Middle frontal gyrus (tissue), 1 donor: Measurements from ENCODE around the gene EPHA3.

Source experiments
- DNase-seq: peaks from one replicate; pipeline ENCODE4 v3.0.0-alpha.2; 2015; ENCODE audit warnings: low spot score; ENCODE audit errors: extremely low spot score

Gene EPHA3

DNA sequence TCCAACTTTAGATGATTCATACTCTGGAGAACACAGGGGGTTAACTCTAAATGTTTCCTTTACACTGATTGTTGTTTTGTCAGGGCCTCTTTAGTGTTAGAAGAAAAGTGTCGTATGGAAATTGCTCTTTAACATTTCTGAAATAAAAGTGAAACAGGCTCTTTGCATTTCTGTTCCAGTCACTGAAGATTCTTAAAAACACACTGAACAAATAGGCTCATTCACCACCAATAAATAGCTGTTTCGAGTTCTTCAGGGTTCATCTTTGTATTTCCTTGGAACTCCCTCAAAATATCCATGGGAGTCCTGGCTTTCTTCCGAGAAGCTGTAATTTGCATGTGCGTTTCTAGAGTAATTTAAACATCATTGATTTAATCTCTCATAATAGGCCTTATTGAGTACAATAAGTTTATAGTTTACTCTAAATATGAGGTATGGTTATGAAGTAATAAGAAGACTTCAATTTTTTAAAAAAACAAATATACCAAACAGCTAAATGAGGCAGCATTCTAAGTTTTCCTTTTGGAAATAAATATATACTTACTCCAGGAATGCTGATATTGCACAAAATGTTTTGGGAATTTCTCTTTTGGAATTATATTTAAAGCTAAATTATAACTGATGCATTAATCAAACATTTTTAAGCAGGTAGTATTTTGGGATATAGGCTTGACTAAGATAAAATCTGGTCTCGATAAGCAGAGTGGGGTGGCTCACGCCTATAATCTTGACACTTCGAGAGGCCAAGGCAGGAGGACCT lies 327.4 kb downstream of the EPHA3 start:
- no peak for DNase-seq

DNA sequence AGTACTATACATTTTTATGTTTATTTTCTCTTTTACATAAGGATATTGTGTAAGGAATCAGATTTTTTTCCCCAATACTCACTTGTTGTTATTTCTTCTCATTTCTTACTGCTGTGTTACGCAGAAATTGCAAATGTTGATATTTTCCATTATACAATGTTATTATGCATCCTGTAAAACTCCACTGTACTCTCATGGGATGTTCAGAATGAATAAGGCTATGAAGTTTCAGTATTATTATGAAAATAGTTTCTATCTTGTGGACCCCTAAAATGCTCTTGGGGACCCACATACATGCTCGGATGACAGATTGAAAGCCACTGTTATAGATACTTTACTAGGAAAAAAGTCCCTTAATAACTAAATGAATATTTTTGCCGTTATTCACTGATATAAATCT lies 329.4 kb downstream of the EPHA3 start:
- no peak for DNase-seq

DNA sequence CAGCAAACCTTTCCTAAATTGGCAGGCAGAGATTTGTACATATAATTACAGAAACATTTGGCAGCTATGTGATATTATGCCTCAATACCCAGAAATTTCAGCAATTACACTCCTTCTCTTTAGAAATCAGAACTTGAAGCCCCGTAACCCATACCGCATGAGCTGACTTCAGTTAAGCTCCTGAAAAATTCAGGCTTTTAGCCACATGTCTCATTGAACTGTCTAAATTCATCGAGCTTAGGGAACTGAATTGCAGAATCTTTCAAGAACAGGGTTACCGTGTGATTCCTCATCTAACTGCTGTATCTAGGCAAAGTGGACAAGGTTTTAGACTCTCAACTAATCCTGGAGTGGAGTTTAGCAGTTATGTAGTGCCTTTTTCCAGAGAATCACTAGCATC lies 333.0 kb downstream of the EPHA3 start:
- DNase-seq, result no peak

DNA sequence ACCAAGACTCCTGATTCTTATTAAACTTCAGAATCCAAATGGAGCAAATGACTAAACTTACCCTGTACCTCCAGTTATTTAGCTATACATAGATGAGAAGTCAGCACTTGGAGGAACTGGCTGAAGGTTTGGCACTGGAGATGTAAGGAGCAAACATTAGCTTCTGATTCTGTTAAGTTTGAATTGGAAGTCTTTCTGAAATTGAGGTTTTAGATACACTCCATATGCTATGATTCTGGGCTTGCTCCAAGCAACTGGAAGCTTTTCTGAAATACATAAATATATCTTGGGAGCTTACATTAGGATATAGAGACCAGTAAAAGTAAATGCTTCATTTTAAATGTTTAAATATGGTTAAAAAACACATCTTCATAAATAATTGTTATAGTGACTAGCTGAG lies 333.7 kb downstream of the EPHA3 start:
- DNase-seq, result no peak

DNA sequence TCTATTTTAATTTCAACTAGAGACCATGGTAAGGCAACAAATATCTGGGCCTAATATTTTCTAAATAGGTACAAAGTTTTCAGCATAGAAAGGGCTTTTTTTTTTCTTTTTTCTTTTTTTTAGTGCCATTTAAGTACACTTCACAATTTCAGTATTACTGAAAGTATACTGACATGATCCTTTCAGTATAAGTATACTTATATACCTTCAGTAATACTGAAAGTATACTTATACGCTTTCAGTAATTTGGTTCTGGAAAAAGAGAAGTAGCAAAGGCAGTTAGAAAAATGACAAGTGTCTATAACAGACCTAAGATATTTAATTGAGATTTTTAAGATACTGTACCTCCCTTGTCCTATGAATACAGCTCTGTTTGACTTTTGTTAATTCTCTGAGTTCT lies 339.2 kb downstream of the EPHA3 start:
- no peak for DNase-seq

DNA sequence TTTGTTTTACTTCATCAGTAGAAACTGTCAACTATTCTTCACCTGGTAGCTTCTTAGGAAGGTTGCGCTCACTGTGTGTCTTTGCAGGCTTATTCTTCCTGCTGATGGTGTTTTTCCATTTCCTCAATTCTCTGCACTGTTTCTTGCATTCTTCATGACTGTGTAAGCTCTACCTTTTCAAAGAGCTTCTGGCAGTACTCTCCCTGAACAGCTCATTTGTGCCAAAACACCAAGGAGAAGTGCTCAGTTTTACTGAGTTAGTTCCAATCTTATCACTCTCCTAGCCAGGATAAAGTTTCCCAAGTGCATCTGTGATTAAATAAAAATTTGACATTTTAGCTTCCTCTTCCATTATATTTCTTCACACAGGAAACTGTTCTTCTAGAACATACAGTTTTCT lies 339.8 kb downstream of the EPHA3 start:
- DNase-seq, result no peak

DNA sequence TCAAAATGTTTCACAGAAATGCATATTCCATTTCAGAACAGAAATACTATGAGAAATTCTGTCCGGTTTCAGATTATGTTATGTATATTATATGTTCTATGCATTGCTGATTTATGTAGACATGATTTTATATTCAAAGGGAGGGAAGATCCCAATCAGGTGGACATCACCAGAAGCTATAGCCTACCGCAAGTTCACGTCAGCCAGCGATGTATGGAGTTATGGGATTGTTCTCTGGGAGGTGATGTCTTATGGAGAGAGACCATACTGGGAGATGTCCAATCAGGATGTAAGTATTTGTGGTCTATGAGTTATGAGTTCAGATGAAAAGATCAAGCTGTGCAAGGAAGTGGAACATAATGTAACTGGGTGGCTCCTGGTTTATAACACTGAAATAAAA lies 341.7 kb downstream of the EPHA3 start:
- DNase-seq, result no peak

DNA sequence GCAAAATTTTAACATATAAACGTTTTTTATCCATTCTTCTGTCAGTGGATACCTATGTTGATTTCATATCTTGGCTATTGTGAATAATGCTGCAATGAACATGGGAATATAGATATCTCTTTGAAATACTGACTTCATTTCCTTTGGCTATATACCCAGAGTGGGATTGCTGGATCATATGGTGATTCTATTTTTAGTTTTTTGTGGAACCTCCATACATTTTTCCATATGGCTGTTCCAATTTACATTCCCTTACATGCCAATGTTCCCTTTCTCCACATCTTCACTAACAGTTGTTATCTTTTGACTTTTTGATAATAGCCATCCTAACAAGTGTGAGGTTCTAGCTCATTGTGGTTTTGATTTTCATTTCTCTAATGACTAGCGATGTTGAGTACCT lies 344.6 kb downstream of the EPHA3 start:
- no peak for DNase-seq

DNA sequence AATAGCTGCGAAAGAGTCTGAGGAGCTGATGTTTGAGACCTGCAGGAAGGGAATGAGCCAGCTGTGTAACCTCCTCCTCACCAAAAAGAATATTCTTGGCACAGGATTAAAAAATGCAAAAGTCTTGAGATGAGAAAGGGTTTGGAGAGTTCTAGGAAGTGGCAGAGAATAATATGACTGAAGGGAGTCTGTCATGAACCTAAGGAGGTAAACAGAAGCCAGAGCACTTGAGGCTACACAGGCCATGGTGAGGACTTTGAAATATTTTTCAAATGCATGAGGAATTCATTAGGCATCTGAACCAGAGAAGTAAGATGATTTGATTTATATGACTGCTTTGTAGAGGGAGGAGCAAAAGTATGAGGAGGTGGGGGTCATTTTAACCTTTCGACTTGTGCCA lies 347.8 kb downstream of the EPHA3 start:
- DNase-seq, result no peak

DNA sequence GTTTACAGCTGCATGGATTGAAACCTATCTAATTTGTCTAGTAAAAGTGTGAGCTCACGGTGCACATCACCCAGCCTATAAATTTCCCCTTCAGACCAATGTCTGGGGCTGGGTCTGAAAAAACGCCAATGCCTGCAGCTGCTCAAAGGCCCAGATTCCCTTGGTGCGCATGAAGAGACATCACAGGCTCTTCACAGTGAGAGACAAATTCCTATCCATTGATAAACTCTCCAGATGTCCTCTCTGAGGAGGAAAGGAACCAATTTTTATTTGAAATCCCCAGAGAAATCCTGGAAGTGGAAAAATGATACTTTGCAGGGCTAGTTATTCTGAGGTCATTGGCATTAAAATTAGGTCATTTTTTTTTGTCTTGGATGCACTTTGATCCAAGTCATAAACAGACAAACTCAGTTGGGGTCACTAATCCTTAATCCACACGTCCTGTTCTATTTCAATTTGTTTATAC lies 360.5 kb downstream of the EPHA3 start:
- DNase-seq, result no peak

DNA sequence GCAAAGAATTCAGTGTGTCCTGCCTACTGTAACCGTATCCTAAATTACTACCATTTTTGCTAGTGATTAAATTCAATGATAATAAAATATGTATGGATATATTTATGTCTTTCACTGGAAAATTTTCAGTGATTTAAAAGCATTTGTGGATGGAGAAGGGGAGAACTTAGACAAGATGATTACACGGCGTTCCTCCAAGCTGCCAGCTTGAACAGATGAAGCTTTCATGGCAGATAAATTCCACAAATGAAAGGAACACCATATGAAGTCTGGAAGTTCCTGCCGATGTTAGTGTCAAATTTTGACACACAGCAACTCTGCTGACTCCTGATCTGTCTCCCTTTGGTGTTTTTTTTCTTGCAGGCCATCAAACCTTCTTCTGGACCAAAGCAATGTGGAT lies 364.7 kb downstream of the EPHA3 start:
- no peak for DNase-seq

DNA sequence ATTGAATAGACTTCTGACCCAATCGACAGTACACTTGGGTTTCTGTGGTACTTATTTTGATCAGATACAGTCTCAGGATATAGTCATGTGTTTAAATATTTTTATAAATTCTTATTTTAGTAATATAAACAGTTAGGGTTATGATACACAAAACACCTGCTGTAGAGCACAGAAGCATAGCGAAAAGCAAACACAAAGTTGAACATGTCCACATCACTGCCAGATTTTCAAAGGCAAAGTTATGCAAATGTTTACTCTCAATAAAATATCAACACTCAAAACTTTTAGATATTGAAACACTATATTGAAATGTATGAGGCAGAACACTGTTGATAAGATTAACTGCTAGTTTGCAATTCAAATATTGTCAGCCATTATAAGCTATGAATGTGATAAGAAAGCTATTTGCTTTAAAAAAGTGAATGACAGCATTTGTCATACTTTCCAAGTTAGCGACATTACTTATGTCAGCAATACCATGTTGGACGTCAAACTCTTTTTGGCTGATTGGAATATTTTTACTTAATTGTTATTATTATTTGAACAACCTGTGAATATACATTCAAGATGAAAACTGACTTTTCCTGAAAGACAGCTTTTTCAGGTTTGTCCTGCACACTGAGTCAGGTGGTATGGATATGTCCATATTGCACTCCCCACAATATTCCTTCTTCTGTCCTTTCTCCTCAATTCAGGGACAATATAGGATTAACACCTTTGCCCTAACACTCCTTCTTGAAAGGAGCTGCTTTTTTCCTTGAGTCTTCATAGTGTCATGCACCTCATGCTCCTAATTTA lies 367.1 kb downstream of the EPHA3 start:
- DNase-seq, result no peak

DNA sequence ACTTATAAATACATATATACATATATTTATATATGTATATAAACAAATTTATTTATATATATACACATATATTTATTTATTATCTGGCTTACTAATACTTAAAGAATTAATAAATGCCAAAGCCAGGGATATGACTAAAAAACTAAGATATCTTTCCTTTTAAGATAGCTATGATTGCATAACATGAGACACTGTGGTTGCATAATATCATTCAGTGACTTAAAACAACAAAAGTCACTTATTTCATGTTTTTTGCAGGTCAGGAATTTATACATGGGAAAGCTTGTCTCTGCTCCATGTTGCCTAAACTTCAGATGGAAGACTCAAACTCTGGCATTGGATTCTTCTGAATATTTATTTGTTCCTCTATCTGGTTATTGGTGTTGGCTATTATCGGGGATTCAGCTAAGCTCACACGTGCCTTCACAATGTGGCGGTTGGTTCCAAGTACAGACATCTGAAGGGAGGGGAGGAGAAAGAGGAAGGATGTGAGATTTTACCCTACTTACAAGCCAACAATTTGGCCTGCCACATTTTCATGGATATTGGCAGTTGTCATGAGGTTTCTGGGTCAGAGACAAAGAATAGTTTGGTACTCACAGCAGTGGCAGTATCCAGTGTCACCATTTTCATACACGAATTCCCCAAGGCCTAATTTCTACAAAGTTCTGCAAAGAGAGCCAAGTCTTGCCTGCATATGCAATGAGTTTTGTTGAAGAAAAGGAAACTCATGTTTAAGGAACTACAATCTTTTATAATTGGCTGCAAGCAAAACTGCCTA lies 381.6 kb downstream of the EPHA3 start:
- no peak for DNase-seq

DNA sequence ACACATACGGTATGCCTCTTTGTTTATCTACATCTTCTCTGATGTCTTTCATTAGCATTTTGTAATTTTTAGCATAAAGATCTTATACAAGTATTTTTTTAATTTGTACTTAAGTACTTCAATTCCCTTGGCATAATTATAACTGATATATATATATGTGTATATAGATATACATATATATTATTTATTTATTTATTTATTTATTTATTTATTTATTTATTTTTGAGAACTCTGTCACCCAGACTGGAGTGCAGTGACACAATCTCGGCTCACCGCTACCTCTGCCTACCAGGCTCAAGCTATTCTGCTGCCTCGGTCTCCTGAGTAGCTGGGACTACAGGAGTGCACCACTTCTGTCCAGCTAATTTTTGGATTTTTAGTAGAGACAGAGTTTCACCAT lies 382.7 kb downstream of the EPHA3 start:
- no peak for DNase-seq

DNA sequence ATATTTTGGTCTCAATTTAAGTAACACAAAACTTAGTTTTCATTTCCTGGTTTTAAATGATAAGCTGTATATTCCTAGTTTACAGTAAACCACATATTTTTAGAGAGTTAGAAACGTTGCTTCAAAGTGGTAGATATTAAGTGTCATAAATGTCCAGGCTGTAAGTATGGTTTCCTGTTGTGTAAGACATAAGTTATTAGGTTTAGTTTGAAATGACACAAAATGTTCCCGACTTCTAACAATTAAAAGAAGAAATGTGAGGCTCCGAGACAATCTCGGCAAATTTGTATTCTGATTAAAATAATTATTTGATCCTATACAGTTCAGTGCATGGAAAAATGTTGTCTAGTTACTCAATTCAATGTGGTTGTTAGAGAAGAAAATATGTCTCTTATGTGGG lies 387.3 kb downstream of the EPHA3 start:
- DNase-seq, result no peak

DNA sequence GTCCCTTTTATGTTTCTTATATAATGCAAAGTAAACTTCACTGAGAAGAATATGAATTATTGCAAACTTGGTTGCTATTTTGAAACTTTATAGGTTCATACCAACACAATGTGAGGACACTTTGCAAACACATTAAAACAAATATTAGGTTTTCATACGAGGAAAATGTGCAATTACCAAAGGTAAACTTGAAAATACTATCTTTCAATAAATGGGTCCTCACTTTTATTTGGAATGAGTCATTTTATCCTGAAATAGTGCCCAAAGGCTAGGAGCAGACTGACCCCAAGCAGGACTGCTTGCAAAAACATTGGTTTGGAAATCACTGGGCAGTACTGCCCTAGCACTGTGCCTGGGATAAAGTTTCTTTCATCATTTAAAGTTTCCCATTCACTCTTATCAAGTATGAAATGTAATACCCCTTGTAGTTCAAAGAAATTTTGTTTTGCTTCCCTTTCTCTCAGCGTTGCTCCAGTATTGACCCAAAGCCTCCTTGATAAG lies 396.5 kb downstream of the EPHA3 start:
- no peak for DNase-seq

DNA sequence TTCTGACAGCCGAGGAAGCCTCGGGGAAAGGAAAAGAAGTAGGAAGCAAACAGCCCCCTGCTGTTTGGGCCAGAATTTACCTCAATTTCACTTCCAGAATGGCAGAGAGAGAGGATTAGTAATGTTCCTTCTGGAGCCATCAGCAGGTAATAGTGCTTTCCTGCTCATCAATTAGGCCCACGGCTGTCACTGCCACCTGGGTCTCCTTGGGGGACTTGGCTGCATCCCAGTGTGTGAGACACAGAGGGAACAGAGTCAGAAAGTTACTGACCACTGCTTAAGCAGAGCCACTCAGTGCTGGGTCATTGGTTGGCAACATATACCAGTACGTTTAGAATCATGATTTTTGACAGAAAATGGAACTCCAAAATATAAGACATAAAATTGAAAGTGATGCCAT lies 397.0 kb downstream of the EPHA3 start:
- no peak for DNase-seq

DNA sequence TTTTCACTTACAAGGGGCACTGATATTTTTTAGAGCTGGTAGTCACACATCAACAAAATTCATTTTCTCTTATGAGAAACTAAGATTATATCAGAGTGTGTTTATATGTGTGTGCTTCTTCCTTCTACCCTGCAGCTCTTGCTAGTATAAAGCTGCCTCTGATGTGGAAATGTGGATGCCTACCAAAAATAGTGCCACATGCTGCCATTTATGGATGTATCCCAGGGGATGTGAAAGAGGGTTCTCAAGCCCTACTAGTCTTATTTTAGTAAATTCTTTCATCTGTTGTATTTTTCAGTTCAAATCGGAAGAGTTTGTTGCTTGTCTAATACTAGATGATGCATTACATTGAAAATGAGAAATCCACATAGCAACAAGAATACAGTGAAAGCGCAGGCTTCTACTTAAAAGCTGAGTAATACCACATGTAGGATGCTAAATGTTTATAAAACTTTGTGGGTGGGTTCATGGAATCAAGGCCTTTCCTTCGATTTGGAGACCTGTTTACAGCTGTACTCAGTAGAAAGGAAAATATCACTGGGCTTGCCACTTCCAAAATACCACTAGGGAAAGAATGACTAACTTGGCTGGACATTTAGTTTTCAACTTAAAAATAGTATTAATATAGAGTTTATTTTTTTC lies 399.2 kb downstream of the EPHA3 start:
- no peak for DNase-seq

DNA sequence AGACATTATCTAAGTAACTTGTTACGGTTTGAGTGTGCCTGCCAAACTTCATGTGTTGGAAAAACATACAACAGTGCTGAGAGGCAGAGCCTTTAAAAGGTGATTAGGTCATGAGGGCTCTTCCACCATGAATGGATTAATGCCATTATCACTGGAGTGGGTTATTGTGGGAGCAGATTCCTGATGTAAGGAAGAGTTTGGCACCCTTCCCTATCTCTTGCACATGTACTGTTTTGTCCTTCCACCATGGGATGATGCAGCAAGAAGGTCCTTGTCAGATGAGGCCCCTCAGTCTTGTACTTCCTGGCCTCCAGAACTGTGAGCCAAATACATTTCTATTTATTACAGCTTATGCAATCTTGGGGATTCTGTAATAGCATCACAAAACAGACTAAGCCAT lies 413.9 kb downstream of the EPHA3 start:
- no peak for DNase-seq

DNA sequence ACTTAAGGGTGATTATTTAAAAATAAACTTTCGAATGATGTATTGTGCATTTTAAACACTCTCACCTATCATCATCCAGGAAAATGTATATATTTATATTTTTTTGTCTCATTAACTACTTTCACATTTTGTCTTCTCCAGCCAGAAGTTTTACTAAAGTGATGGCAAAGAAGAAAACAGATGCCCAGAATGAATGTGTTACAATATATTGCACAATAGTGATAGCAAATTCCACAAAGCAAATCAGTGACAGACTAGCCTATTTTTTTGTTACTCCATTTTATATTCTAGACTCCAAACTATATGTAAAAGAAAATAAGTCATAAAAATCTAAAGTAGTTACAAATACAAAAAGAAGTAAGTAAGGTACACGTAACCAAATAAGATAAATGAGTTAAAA lies 414.7 kb downstream of the EPHA3 start:
- no peak for DNase-seq

DNA sequence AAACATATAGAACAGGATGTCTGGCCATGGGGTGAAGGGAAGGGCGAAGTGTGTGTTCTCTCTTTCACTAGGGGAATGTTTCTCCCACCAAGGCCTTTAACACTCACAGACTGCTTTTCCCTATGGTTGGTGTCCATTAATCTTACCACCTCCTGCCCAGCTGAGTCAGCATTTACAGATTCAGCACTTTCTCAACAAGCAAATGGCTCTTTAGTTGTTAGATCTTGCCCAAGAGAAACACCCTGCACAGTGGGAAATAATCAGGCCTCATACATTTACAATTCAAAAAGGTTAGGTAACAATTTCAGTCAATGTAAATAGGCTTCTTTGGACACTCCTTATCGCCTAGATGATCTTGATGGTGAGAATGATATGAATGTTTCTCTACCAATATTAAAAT lies 418.2 kb downstream of the EPHA3 start:
- no peak for DNase-seq
